Ectodermal cell (in vitro differentiated cells): ENCODE measurements around the gene MAP1LC3B2.

Experiments
- H3K27ac ChIP-seq: 2 replicates; pipeline ENCODE4 v1.7.0; 2013; ENCODE audit warnings: mild to moderate bottlenecking, low read depth, low read length; ENCODE audit not compliant: insufficient read depth, poor library complexity, severe bottlenecking
- H3K27me3 ChIP-seq: 2 replicates; pipeline ENCODE4 v1.7.0; 2013; ENCODE audit warnings: mild to moderate bottlenecking, low read length; ENCODE audit not compliant: insufficient read depth, control insufficient read depth, poor library complexity, severe bottlenecking
- H3K36me3 ChIP-seq: one replicate; pipeline ENCODE4 v1.7.0; 2013; ENCODE audit warnings: low read length; ENCODE audit not compliant: control insufficient read depth, insufficient read depth
- H3K4me1 ChIP-seq: one replicate; pipeline ENCODE4 v1.7.0; 2013; ENCODE audit warnings: low read length; ENCODE audit not compliant: control insufficient read depth, insufficient read depth
- H3K4me3 ChIP-seq: 2 replicates; pipeline ENCODE4 v1.7.0; 2013; ENCODE audit warnings: low read depth, low read length, control low read depth; ENCODE audit not compliant: insufficient read depth
- H3K9me3 ChIP-seq: 2 replicates; pipeline ENCODE4 v1.7.0; 2013; ENCODE audit warnings: mild to moderate bottlenecking, low read length, moderate library complexity; ENCODE audit not compliant: control insufficient read depth
- WGBS, 2 experiments: methylation state at CpG; one replicate each; pipeline ENCODE4 v1.1.7; 2013; ENCODE audit warnings: missing lambda C conversion rate in 2 of 2; 5-methylcytosine and 5-hydroxymethylcytosine counted together

MAP1LC3B2 gene

GRCh38 chr12:116613256-116613655, 54.1 kb downstream of the MAP1LC3B2 start:
- Histone ChIP-seq H3K27me3 (no peaks in the 10 kb centered on the region), H3K27ac (no peak overlapping the region), H3K4me3 (no peak overlapping the region), H3K9me3 (no peaks in the 10 kb centered on the region), H3K36me3 (no peaks in the 10 kb centered on the region), H3K4me1 (peaks cover 14% of the 10 kb centered on the region)
- WGBS, 2 experiments: 91 to 92% methylated on average over 8 of the region's 8 CpGs

GRCh38 chr12:116614194-116614915, 55.2 kb downstream of the MAP1LC3B2 start:
- no peaks in the 10 kb centered on the region for H3K27me3 ChIP-seq
- H3K4me1 ChIP-seq: peaks cover 14% of the 10 kb centered on the region
- 91 to 92% methylated on average over 10 of the region's 11 CpGs for WGBS, 2 experiments
- H3K4me3 ChIP-seq: no peak overlapping the region
- no peaks in the 10 kb centered on the region for H3K36me3 ChIP-seq
- no peaks in the 10 kb centered on the region for H3K9me3 ChIP-seq
- no peak overlapping the region for H3K27ac ChIP-seq

- H3K4me3 ChIP-seq: no peak overlapping the region
- H3K9me3 ChIP-seq: no peaks in the 10 kb centered on the region
- no peak overlapping the region for H3K27ac ChIP-seq
- H3K27me3 ChIP-seq: no peaks in the 10 kb centered on the region
- WGBS, 2 experiments: 48 to 50% methylated on average over 12 to 13 of the region's 13 CpGs
- peaks cover 16% of the 10 kb centered on the region for H3K4me1 ChIP-seq
- H3K36me3 ChIP-seq: no peaks in the 10 kb centered on the region
These were observed 56.1 kb downstream of the MAP1LC3B2 start for GRCh38 chr12:116615141-116615861.

GRCh38 chr12:116616536-116617248, 57.5 kb downstream of the MAP1LC3B2 start:
- Histone ChIP-seq H3K36me3 (no peaks in the 10 kb centered on the region), H3K4me1 (peaks cover 19% of the 10 kb centered on the region), H3K27me3 (no peaks in the 10 kb centered on the region), H3K9me3 (no peaks in the 10 kb centered on the region), H3K4me3 (no peak overlapping the region), H3K27ac (no peak overlapping the region)
- 74 to 81% methylated on average over 9 to 12 of the region's 12 CpGs for whole genome bisulfite sequencing, 2 experiments

GRCh38 chr12:116619246-116619645, 60.1 kb downstream of the MAP1LC3B2 start:
- 89 to 92% methylated on average over 3 of the region's 3 CpGs for WGBS, 2 experiments
- Histone ChIP-seq H3K9me3 (no peaks in the 10 kb centered on the region), H3K36me3 (no peaks in the 10 kb centered on the region), H3K27me3 (no peaks in the 10 kb centered on the region), H3K4me3 (no peak overlapping the region), H3K27ac (no peak overlapping the region), H3K4me1 (peaks cover 18% of the 10 kb centered on the region)

GRCh38 chr12:116620124-116620491, 60.9 kb downstream of the MAP1LC3B2 start:
- Histone ChIP-seq H3K27ac (no peak overlapping the region), H3K9me3 (no peaks in the 10 kb centered on the region), H3K4me1 (peaks cover 11% of the 10 kb centered on the region), H3K36me3 (no peaks in the 10 kb centered on the region), H3K4me3 (no peak overlapping the region), H3K27me3 (no peaks in the 10 kb centered on the region)
- 72 to 83% methylated on average over 3 of the region's 3 CpGs for WGBS, 2 experiments

- peaks cover 9% of the 10 kb centered on the region for H3K4me1 ChIP-seq
- H3K9me3 ChIP-seq: no peaks in the 10 kb centered on the region
- H3K36me3 ChIP-seq: no peaks in the 10 kb centered on the region
- no peak overlapping the region for H3K27ac ChIP-seq
- no peak overlapping the region for H3K4me3 ChIP-seq
- H3K27me3 ChIP-seq: no peaks in the 10 kb centered on the region
- 80 to 85% methylated on average over 16 of the region's 16 CpGs for WGBS, 2 experiments
These were observed 61.5 kb downstream of the MAP1LC3B2 start for GRCh38 chr12:116620492-116621191.

GRCh38 chr12:116621194-116621593, 62.0 kb downstream of the MAP1LC3B2 start:
- H3K27me3 ChIP-seq: no peaks in the 10 kb centered on the region
- H3K27ac ChIP-seq: no peak overlapping the region
- H3K36me3 ChIP-seq: no peaks in the 10 kb centered on the region
- H3K9me3 ChIP-seq: no peaks in the 10 kb centered on the region
- WGBS, 2 experiments: 86 to 89% methylated on average over 4 of the region's 4 CpGs
- no peak overlapping the region for H3K4me3 ChIP-seq
- peaks cover 5% of the 10 kb centered on the region for H3K4me1 ChIP-seq

GRCh38 chr12:116624516-116624915, 65.3 kb downstream of the MAP1LC3B2 start:
- H3K4me1 ChIP-seq: peaks cover 5% of the 10 kb centered on the region
- H3K27ac ChIP-seq: no peak overlapping the region
- no peaks in the 10 kb centered on the region for H3K27me3 ChIP-seq
- H3K9me3 ChIP-seq: no peaks in the 10 kb centered on the region
- WGBS, 2 experiments: 93 to 95% methylated on average over 8 of the region's 8 CpGs
- H3K36me3 ChIP-seq: no peaks in the 10 kb centered on the region
- H3K4me3 ChIP-seq: no peak overlapping the region

GRCh38 chr12:116626153-116626552, 67.0 kb downstream of the MAP1LC3B2 start:
- Histone ChIP-seq H3K4me1 (no peaks in the 10 kb centered on the region), H3K9me3 (no peaks in the 10 kb centered on the region), H3K36me3 (no peaks in the 10 kb centered on the region), H3K4me3 (no peak overlapping the region), H3K27ac (no peak overlapping the region), H3K27me3 (no peaks in the 10 kb centered on the region)
- 90 to 93% methylated on average over 4 to 5 of the region's 5 CpGs for WGBS, 2 experiments
